GM23338 (cell line): ENCODE measurements around the gene CARNS1. TPM values are rescaled to one million over a fixed set of nuclear protein-coding genes. Genes with fewer than 3 reads are reported as not detected.

Experiments used
- CREB1 ChIP-seq: fragments of 250-450 bp; sonication (Bioruptor Pico); IDR thresholded peaks from 2 replicates; pipeline ENCODE4 v1.5.0; 2020; ENCODE audit warnings: low read depth, mild to moderate bottlenecking, moderate library complexity
- CTCF ChIP-seq, 2 experiments: fragments of 200-600 bp in 1 of 2; sonication (generic) in 1 of 2; conservative IDR thresholded peaks; 2 replicates each; pipeline versions ENCODE4 v1.5.1 to v1.6.1; 2016 to 2017; ENCODE audit warnings: antibody characterized with exemption in 2 of 2, low read depth in 2 of 2, mild to moderate bottlenecking in 2 of 2, moderate library complexity in 1 of 2
- EZH2 ChIP-seq: fragments of 200-600 bp; sonication (generic); IDR thresholded peaks from one replicate; pipeline ENCODE4 v1.8.0; 2017; ENCODE audit warnings: antibody characterized with exemption, mild to moderate bottlenecking, low read depth; ENCODE audit not compliant: unreplicated experiment
- EZH2phosphoT487 ChIP-seq: fragments of 200-600 bp; sonication (generic); IDR thresholded peaks from one replicate; pipeline ENCODE4 v1.8.1; 2018; ENCODE audit warnings: antibody characterized with exemption; ENCODE audit not compliant: unreplicated experiment
- NANOG ChIP-seq: IDR thresholded peaks from 2 replicates; pipeline ENCODE4 v1.6.1; 2016; ENCODE audit warnings: antibody characterized with exemption, borderline replicate concordance
- POLR2AphosphoS5 ChIP-seq: IDR thresholded peaks from 2 replicates; pipeline ENCODE4 v1.6.1; 2016; ENCODE audit warnings: antibody characterized with exemption, low read depth
- polyA plus RNA-seq: library from polyadenylated mRNA; unstranded; fragments of >200 nt; fragmentation: Nextera tagmentation; extraction: Ambion mirVana; gene quantifications from 2 replicates; pipeline ENCODE4 v1.2.1, GENCODE V29; 2016
- total RNA-seq: library from RNA; depleted of rRNA; stranded (reverse); fragments of >200 nt; shearing (Covaris generic); gene quantifications from 2 replicates; pipeline ENCODE4 v1.2.3, GENCODE V29; 2014
- TF ChIP-seq, protein P1 (sequence below): fragments of 250-450 bp; sonication (Bioruptor Pico); IDR thresholded peaks from 2 replicates; pipeline ENCODE4 v1.5.0; 2020; ENCODE audit warnings: mild to moderate bottlenecking, moderate library complexity

CARNS1 gene
- total and polyA plus RNA-seq, 2 experiments from 2014 or later: 0.52 to 0.76 TPM

DNA sequence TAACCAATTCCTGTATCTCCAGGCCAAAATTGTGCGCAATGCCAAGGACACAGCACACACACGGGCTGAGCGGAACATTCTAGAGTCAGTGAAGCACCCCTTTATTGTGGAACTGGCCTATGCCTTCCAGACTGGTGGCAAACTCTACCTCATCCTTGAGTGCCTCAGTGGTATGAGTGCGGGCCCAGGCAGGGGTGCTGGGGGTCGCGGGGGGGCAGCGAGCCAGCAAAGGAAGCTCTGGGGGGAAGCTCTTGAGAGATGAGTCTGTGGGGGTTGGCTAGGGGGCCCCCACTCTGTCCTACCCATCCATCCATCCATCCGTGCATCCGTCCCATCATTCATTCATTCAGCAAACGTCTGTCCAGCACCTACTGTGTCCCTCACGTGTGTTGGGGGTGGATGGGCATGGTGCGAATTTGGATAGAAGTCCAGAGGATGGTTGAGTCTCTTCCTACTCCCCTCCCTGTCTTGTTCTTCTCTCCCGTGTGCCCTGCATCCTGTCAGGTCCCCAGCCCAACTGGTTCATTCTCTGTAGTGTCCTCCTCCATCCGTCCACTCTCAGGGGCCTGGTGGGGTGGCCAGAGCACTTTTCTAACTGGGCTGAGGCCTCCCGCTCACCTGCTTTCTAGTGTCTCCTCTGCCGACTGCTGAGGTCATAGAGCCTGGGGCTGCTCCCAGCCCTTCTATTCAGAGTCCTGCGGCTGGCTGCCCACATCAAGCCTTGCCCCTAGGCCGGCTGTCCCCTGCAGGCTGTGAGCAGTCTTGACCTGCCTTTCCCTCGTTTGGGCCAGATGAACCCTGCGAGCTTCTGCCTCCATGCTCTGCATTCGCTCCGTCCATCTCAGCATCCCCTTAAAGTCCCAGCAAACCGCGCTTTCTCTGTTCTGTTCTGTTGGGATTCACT is 16.1 kb downstream of the CARNS1 start (continued):
- TF ChIP-seq, protein P1, sequence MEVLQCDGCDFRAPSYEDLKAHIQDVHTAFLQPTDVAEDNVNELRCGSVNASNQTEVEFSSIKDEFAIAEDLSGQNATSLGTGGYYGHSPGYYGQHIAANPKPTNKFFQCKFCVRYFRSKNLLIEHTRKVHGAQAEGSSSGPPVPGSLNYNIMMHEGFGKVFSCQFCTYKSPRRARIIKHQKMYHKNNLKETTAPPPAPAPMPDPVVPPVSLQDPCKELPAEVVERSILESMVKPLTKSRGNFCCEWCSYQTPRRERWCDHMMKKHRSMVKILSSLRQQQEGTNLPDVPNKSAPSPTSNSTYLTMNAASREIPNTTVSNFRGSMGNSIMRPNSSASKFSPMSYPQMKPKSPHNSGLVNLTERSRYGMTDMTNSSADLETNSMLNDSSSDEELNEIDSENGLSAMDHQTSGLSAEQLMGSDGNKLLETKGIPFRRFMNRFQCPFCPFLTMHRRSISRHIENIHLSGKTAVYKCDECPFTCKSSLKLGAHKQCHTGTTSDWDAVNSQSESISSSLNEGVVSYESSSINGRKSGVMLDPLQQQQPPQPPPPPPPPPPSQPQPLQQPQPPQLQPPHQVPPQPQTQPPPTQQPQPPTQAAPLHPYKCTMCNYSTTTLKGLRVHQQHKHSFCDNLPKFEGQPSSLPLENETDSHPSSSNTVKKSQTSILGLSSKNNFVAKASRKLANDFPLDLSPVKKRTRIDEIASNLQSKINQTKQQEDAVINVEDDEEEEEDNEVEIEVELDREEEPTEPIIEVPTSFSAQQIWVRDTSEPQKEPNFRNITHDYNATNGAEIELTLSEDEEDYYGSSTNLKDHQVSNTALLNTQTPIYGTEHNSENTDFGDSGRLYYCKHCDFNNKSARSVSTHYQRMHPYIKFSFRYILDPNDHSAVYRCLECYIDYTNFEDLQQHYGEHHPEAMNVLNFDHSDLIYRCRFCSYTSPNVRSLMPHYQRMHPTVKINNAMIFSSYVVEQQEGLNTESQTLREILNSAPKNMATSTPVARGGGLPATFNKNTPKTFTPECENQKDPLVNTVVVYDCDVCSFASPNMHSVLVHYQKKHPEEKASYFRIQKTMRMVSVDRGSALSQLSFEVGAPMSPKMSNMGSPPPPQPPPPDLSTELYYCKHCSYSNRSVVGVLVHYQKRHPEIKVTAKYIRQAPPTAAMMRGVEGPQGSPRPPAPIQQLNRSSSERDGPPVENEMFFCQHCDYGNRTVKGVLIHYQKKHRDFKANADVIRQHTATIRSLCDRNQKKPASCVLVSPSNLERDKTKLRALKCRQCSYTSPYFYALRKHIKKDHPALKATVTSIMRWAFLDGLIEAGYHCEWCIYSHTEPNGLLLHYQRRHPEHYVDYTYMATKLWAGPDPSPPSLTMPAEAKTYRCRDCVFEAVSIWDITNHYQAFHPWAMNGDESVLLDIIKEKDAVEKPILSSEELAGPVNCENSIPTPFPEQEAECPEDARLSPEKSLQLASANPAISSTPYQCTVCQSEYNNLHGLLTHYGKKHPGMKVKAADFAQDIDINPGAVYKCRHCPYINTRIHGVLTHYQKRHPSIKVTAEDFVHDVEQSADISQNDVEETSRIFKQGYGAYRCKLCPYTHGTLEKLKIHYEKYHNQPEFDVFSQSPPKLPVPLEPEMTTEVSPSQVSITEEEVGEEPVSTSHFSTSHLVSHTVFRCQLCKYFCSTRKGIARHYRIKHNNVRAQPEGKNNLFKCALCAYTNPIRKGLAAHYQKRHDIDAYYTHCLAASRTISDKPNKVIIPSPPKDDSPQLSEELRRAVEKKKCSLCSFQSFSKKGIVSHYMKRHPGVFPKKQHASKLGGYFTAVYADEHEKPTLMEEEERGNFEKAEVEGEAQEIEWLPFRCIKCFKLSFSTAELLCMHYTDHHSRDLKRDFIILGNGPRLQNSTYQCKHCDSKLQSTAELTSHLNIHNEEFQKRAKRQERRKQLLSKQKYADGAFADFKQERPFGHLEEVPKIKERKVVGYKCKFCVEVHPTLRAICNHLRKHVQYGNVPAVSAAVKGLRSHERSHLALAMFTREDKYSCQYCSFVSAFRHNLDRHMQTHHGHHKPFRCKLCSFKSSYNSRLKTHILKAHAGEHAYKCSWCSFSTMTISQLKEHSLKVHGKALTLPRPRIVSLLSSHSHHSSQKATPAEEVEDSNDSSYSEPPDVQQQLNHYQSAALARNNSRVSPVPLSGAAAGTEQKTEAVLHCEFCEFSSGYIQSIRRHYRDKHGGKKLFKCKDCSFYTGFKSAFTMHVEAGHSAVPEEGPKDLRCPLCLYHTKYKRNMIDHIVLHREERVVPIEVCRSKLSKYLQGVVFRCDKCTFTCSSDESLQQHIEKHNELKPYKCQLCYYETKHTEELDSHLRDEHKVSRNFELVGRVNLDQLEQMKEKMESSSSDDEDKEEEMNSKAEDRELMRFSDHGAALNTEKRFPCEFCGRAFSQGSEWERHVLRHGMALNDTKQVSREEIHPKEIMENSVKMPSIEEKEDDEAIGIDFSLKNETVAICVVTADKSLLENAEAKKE: no peak
- TF ChIP-seq CREB1 (no peak), EZH2phosphoT487 (no peak), POLR2AphosphoS5 (no peak), EZH2 (no peak), NANOG (no peak), CTCF (conservative IDR thresholded peaks at IDR 0.05; ENCODE audit: low read depth in 2 of 2) (no peak)
